ENCODE measurements around the gene ZNF740. TPM values are rescaled to one million over a fixed set of nuclear protein-coding genes. Genes with fewer than 3 reads are reported as not detected.

The ZNF740 gene
- total and polyA plus RNA-seq, 2 donors (not counting 1 experiment from before 2014, with no cell fraction given) = 35.9 to 117 TPM

DNA sequence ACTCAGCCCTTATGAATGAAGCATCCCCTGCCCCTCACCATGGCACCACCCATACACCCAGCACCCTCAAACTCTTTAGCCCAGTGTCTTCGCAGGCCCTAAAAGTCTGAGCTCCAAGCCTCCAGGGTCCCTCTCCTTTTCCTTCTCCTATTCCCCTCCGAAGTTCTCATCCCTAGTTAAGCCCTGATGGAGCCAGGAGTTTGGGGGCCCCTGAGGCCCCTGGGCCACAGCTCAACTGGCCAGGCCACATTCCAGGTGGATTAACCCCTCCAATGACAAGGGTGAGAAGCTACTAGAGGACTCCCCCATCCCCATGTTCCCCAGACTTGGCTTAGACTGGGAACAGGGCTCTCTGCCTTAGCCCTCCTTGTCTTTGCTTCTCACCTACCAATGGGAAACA lies 48.9 kb downstream of the ZNF740 start:
- 94% methylated on average over 2 of the region's 2 CpGs for WGBS (ENCODE audit: insufficient coverage)
- no peaks in the 10 kb centered on the region for H4K20me1 ChIP-seq (ENCODE audit: control insufficient read depth, insufficient read depth, low read length, poor library complexity, severe bottlenecking)
- ATAC-seq (ENCODE audit: low read depth) = no peak
- peak overlapping the region; percentile 53 for H3K27ac Mint-ChIP-seq
- H3K9me3 Mint-ChIP-seq (ENCODE audit: insufficient read depth) = no peaks in the 10 kb centered on the region
- TF ChIP-seq EZH2 (IDR thresholded peaks at IDR 0.05; ENCODE audit: borderline replicate concordance, insufficient read depth, low read depth, low read length, poor library complexity, severe bottlenecking) = no peak
- TF ChIP-seq, protein P1, sequence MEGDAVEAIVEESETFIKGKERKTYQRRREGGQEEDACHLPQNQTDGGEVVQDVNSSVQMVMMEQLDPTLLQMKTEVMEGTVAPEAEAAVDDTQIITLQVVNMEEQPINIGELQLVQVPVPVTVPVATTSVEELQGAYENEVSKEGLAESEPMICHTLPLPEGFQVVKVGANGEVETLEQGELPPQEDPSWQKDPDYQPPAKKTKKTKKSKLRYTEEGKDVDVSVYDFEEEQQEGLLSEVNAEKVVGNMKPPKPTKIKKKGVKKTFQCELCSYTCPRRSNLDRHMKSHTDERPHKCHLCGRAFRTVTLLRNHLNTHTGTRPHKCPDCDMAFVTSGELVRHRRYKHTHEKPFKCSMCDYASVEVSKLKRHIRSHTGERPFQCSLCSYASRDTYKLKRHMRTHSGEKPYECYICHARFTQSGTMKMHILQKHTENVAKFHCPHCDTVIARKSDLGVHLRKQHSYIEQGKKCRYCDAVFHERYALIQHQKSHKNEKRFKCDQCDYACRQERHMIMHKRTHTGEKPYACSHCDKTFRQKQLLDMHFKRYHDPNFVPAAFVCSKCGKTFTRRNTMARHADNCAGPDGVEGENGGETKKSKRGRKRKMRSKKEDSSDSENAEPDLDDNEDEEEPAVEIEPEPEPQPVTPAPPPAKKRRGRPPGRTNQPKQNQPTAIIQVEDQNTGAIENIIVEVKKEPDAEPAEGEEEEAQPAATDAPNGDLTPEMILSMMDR (IDR thresholded peaks at IDR 0.05) = no peak
- intact Hi-C loops (cut with micrococcal nuclease) = no loop called here
- H3K4me3 Mint-ChIP-seq = no peak overlapping the region
- H3K4me1 ChIP-seq (ENCODE audit: control insufficient read depth in 2 of 2, insufficient read depth in 2 of 2, low read length in 2 of 2) = peaks cover 17 to 26% of the 10 kb centered on the region in 2 donors
- peaks cover 0 to 11% (median 2%) of the 10 kb centered on the region in 4 experiments for H3K27me3 ChIP-seq (replicated peaks in 1 of 4; ENCODE audit: control extremely low read depth in 1 of 4, control insufficient read depth in 3 of 4, insufficient read depth in 4 of 4, low read length in 3 of 4)
- no peak overlapping the region for H3K27ac ChIP-seq (ENCODE audit: low read length in 2 of 2)
- H2AFZ ChIP-seq (ENCODE audit: insufficient read depth, low read depth, low read length, poor library complexity, severe bottlenecking) = no peak overlapping the region
- H3K27me3 Mint-ChIP-seq = peaks cover 6% of the 10 kb centered on the region
- no peaks in the 10 kb centered on the region for H3K36me3 ChIP-seq (replicated peaks in 1 of 2; ENCODE audit: control extremely low read depth in 1 of 2, control insufficient read depth in 1 of 2, extremely low read depth in 1 of 2, insufficient read depth in 2 of 2, low read length in 1 of 2)
- H3K4me2 ChIP-seq (replicated peaks; ENCODE audit: low read depth, low read length, poor library complexity, severe bottlenecking) = no peak overlapping the region
- H3K9ac ChIP-seq (ENCODE audit: low read length) = no peak overlapping the region
- CTCF ChIA-PET = interaction anchor here (1.0 to 2.8 kb wide), 2 partner anchors 16 to 92 kb away, joined by 3 to 17 read pairs; partner anchors contain the start of gene AAAS
- DNase-seq = no peak
- POLR2A ChIA-PET = interaction anchor here (0.6 kb wide), 1 partner anchor 26 kb away, joined by 9 read pairs; no protein-coding TSS in a partner anchor
- no peak overlapping the region for H3K4me3 ChIP-seq (ENCODE audit: control extremely low read depth in 1 of 5, extremely low read depth in 1 of 5, insufficient read depth in 1 of 5, low read depth in 2 of 5, low read length in 4 of 5)
- H3K4me1 Mint-ChIP-seq = peaks cover 19% of the 10 kb centered on the region
- no peaks in the 10 kb centered on the region for H3K79me2 ChIP-seq (ENCODE audit: control insufficient read depth, insufficient read depth, low read length)
- no peaks in the 10 kb centered on the region for H3K9me3 ChIP-seq (ENCODE audit: control extremely low read depth in 1 of 3, control insufficient read depth in 2 of 3, insufficient read depth in 1 of 3, low read length in 2 of 3)

DNA sequence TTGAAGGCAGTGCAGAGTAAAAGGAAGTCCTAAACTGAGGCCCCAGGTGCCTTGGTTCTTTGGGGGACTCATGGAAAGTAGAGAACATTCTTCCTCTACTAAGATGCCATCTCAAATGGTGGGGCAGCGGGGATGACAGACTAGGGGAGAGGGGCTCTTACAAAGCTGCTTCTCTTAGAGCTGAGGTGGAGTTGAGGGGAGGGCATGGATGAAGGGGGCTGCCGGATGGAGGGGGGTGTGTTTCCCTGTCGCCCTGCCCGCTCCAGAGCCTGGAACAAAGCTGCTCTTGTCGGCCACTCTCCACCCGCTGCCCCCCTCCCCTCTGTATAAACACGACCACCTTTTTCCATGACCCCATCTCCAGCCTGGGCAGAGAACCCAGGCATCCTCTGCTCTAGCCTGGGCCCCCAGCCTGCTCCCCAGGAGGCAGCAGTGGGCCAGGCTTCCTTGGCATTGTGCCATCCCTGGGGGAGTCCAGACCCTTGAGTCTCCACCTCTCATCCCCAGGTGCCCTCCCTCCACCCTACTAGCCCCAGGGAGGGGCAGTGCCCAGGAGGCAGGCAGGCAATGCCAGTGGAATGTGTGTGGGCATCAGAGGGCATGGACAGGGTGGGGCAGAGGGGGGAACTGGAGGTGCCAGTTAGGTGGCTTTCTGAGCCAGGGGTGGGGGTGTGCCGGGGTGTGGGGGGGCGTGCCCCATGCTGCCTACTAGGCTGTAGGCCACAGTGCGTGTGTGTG lies 49.8 kb downstream of the ZNF740 start:
- no peaks in the 10 kb centered on the region for H4K20me1 ChIP-seq (ENCODE audit: control insufficient read depth, insufficient read depth, low read length, poor library complexity, severe bottlenecking)
- no peak overlapping the region for H3K4me2 ChIP-seq (replicated peaks; ENCODE audit: low read depth, low read length, poor library complexity, severe bottlenecking)
- no peak overlapping the region for H3K27ac ChIP-seq (ENCODE audit: low read length in 2 of 2)
- H3K4me1 ChIP-seq (ENCODE audit: control insufficient read depth in 2 of 2, insufficient read depth in 2 of 2, low read length in 2 of 2) = peaks cover 17 to 28% of the 10 kb centered on the region in 2 donors
- no peak overlapping the region for H3K9ac ChIP-seq (ENCODE audit: low read length)
- Mint-ChIP-seq H3K27ac (peak overlapping the region; percentile 41), H3K9me3 (ENCODE audit: insufficient read depth) (no peaks in the 10 kb centered on the region), H3K4me3 (peak overlapping the region; percentile 45), H3K4me1 (peaks cover 21% of the 10 kb centered on the region), H3K27me3 (peaks cover 6% of the 10 kb centered on the region)
- 88% methylated on average over 2 of the region's 10 CpGs for WGBS (ENCODE audit: insufficient coverage)
- no peaks in the 10 kb centered on the region for H3K36me3 ChIP-seq (replicated peaks in 1 of 2; ENCODE audit: control extremely low read depth in 1 of 2, control insufficient read depth in 1 of 2, extremely low read depth in 1 of 2, insufficient read depth in 2 of 2, low read length in 1 of 2)
- peaks cover 0 to 3% (median 0%) of the 10 kb centered on the region in 3 donors for H3K9me3 ChIP-seq (ENCODE audit: control extremely low read depth in 1 of 3, control insufficient read depth in 2 of 3, insufficient read depth in 1 of 3, low read length in 2 of 3)
- peaks cover 0 to 11% (median 2%) of the 10 kb centered on the region in 4 experiments for H3K27me3 ChIP-seq (replicated peaks in 1 of 4; ENCODE audit: control extremely low read depth in 1 of 4, control insufficient read depth in 3 of 4, insufficient read depth in 4 of 4, low read length in 3 of 4)
- no peak overlapping the region for H3K4me3 ChIP-seq (ENCODE audit: control extremely low read depth in 1 of 5, extremely low read depth in 1 of 5, insufficient read depth in 1 of 5, low read depth in 2 of 5, low read length in 4 of 5)
- ChIA-PET POLR2A (interaction anchor here (0.6 kb wide), 1 partner anchor 26 kb away, joined by 9 read pairs; no protein-coding TSS in a partner anchor), CTCF (interaction anchor here (2.8 kb wide), 1 partner anchor 16 kb away, joined by 17 read pairs; no protein-coding TSS in a partner anchor)
- DNase-seq (no peak), ATAC-seq (ENCODE audit: low read depth) (no peak)
- intact Hi-C loops (cut with micrococcal nuclease) = no loop called here
- H3K79me2 ChIP-seq (ENCODE audit: control insufficient read depth, insufficient read depth, low read length) = no peaks in the 10 kb centered on the region
- no peak overlapping the region for H2AFZ ChIP-seq (ENCODE audit: insufficient read depth, low read depth, low read length, poor library complexity, severe bottlenecking)
- TF ChIP-seq EZH2 (IDR thresholded peaks at IDR 0.05; ENCODE audit: borderline replicate concordance, insufficient read depth, low read depth, low read length, poor library complexity, severe bottlenecking) = no peak
- TF ChIP-seq, protein P1 (IDR thresholded peaks at IDR 0.05) = no peak

All from B cell (primary cell).